Activated CD4-positive, alpha-beta T cell treated with anti-CD3 and anti-CD28 coated beads for 48 hours (primary cell): ENCODE measurements around the gene PZP.
"Not testable (repeated sequence)": the region's sequence is repeated elsewhere in the genome, so short reads cannot be mapped to it uniquely, and the experiment has no call there.

ENCODE experiments used
- DNase-seq: peaks from one replicate; pipeline ENCODE4 v3.0.0-alpha.2; 2020

The PZP gene

GRCh38 chr12:9208229-9208628, at the start of gene PZP:
Gene PZP (minus strand): TSS chr12:9208395. CDS start chr12:9208341, 54 bp downstream.
- no peak for DNase-seq

DNA sequence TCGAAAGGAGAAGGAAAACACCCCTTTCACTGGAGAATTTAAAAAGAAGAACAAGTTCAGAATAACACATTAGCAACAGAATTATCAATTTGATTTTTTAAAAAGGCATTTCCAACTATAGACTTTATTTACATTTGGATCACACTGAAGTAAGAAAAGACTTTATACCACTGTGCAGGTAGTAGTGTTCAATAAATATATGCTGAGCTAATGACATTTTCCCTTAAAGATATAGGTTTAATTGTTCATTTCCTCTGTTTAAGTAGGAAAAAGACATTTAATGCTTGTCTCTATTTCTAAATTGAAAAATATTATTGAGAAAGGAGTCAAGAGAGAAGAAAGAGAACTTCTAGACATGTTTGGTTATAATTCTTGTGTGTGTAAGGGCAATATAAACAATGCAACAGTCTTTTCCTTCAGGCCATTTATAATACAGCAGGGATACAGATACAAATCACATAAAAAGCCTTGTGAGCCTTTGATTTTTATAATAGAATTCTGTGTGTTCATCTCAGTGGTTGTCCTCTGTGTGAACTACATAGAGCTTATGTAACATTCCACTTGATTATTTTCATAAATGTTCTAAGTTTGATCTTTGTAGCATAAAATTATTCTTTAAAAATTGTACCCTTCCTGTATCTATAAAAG, 48.7 kb upstream of the PZP start:
- no peak for DNase-seq

DNA sequence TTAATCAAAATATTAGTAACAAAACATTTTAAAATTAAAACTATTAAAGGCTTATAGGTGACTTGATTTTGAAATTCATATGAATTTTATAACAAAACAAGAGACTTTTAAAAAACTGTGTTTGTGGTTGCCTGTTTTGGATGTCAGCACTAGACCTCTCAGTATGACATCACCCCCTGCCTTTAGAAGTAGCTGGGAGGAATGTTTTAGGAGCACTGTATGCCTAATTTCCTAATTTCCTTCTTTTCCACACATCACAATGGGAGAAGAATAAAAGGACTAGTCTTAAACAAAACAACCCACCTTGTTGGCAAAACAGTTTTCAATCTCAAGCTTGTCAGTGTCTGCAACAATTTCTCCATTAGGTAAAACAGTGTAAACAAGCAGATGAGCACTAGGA, 48.1 kb upstream of the PZP start:
- no peak for DNase-seq

DNA sequence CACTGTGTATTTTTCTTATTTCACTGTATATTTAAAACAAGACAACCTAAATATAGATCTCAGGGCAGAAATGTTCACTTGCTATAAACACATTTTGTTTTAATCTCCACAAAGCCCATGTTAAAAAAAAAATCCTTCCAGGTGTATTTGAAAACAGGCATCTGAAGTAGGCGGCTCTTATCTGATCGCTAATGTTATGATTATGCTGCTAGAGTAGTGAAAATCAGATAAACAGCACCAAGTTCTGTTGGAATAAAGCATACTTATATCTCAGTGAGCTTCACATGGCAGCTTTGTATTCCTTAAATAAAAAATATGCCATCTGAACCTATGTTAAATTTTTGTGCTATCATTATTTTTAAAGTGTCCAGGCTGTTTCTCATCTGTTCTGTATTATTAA, 47.6 kb upstream of the PZP start:
- no peak for DNase-seq

GRCh38 chr12:9253464-9253863, 45.3 kb upstream of the PZP start:
- DNase-seq = no peak

GRCh38 chr12:9252791-9253190, 44.6 kb upstream of the PZP start:
- not testable (repeated sequence) for DNase-seq

GRCh38 chr12:9252256-9252655, 44.1 kb upstream of the PZP start:
- no peak for DNase-seq

DNA sequence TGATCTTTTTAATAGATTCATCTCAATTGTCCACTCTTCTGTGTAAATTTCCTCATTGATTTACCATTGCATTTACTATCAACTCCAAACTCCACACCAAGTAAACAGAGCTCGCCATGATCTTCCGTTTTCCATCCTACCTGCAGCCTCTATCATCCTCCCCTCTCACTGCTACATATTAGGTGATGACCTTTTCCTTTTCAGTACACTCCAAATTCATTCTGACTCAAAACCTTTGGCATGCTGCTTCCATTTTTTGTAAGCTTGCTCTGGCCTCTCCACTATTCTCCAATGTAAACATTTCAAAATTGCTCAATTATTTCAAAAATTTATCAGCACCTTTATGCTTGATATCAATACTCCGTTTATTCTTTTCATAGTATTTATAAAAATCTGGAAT, 40.2 kb upstream of the PZP start:
- DNase-seq = no peak

- peak; percentile 85 for DNase-seq
Measured at GRCh38 chr12:9244894-9245293, 36.7 kb upstream of the PZP start.

DNA sequence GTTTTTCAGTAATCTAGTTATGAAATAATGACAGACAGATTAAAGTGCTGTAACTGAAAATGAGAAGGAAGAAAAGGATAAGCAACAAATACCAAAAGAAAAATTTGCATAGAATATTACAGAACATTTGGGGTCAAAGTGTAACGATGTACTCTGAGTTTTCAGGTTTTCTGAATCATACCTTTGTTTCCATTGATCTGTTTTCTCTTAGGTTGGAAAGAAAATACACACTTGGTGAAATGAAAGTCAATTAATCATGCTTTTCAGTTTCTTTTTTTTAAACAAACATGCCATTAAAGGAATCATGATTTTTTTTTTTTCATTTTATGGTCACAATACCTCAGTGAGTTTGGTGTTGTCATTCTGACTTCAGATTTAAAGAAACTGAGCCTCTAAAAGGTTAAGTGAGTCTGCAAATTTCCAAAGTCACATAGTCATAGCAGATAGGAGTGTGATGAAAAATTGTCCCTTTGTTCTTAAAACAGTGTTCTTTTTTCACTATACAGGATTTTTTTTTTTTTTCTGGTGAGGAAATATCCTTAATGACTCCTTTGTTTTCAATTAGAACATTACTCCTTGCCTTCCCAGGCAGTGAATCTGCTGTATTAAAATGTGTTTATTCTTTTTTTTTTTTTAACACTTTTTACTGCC, 35.9 kb upstream of the PZP start:
- DNase-seq = no peak

GRCh38 chr12:9241301-9241700, 33.1 kb upstream of the PZP start:
- no peak for DNase-seq

GRCh38 chr12:9240776-9241175, 32.6 kb upstream of the PZP start:
- DNase-seq = no peak

GRCh38 chr12:9240004-9240635, 31.9 kb upstream of the PZP start:
- peak; percentile 64 for DNase-seq

DNA sequence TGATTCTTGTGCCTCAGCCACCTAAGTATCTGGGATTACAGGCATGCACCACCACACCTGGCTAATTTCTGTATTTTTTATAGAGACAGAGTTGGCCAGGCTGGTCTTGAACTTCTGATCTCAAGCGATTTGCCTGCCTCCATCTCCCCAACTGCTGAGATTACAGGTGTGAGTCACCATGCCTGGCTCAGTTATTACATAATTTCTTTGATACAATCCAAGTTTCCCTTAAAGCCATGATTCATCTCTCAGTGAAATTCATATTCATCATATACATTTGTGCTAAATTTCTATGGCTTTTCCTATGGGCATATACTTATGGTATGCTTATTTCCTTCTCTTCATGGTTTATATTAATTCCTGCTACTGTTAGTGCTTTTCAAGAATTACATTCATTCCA, 29.1 kb upstream of the PZP start:
- no peak for DNase-seq

DNA sequence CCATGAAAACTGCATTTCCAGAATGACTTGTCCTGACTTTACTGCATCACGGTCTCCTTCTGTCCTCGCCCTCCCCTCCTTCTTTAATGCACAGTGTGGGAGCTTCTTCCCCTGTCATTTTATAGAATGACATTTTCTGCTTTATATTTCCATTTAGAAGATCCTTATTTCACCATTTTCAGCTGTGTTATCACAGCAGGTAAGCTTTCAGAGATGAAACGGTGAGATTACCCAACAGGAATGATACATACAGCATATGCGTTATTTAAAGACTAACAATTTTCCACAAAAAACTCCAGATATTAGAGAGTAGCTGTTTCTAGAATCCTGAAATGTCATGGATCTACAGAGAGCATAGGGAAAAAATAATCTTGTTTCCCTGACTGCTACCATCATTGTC, 27.3 kb upstream of the PZP start:
- no peak for DNase-seq

DNA sequence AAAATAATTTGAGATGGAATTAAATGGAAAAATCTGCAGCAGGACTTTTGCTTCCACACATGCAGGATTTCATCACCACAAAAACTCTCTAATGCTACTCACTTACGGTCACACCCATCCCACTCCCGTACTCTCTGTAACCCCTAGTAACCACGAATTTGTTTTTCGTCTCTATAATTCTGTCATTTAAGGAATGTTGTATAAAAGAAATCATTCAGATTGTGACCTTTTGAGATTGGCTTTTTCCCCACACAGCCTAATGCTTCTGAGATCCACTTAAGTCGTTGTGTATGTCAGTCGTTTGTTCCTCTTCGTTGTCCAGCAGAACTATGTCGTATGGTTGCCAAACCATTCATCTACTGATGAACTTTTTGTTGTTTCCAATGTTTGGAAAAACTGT, 19.8 kb upstream of the PZP start:
- no peak for DNase-seq

- DNase-seq = no peak
Measured at GRCh38 chr12:9223830-9224229, 15.6 kb upstream of the PZP start.

- no peak for DNase-seq
Measured at GRCh38 chr12:9221483-9221882, 13.3 kb upstream of the PZP start.

GRCh38 chr12:9221011-9221410, 12.8 kb upstream of the PZP start:
- DNase-seq = not testable (repeated sequence)

- DNase-seq = no peak
Measured at GRCh38 chr12:9214534-9214933, 6.3 kb upstream of the PZP start.

DNA sequence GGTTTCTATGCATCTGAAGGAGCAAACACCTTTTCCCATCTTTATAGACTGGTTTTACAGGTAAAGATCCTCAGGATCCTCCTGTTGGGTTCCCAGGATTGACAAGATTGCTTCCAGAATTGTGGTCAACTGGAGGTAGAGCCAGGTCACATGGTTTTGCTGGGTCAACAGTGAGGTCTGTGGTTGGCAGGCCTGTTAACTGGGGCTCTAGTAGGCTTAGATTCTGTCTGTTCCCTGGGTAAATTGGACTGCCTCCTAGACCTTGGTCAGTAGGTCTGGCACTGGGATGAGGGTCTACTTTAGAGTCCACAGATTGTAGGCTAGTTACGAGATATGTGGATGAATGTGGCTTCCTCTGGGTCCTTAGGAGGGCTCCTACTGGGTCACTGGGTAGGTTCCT, 3.5 kb upstream of the PZP start:
- no peak for DNase-seq

- DNase-seq = no peak
Measured at GRCh38 chr12:9204380-9204779, 3.8 kb downstream of the PZP start.

- DNase-seq = no peak
Measured at GRCh38 chr12:9198012-9198411, 10.2 kb downstream of the PZP start.

DNA sequence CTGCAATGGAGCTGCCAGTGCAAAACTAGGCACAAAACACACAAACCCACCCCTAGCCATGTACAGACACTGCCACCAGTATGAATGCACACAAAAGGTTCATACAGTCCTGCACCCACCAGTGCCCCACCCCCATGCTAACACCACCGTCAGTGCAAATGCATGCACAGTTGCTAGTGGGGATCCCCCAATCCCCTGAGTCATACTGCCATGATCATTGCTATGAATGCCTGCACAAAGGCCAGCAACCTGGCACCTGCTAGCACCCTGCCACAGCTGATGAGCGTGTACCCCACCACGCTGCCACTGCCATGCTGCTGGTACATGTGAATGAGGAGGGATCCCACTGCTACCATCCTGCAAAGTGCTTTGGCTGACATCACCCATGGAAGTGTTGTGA, 23.9 kb downstream of the PZP start:
- DNase-seq = peak; percentile 4

GRCh38 chr12:9180810-9181209, 27.4 kb downstream of the PZP start:
- no peak for DNase-seq
